ENCODE measurements around the gene AGBL3.

- TF ChIP-seq, protein P1, sequence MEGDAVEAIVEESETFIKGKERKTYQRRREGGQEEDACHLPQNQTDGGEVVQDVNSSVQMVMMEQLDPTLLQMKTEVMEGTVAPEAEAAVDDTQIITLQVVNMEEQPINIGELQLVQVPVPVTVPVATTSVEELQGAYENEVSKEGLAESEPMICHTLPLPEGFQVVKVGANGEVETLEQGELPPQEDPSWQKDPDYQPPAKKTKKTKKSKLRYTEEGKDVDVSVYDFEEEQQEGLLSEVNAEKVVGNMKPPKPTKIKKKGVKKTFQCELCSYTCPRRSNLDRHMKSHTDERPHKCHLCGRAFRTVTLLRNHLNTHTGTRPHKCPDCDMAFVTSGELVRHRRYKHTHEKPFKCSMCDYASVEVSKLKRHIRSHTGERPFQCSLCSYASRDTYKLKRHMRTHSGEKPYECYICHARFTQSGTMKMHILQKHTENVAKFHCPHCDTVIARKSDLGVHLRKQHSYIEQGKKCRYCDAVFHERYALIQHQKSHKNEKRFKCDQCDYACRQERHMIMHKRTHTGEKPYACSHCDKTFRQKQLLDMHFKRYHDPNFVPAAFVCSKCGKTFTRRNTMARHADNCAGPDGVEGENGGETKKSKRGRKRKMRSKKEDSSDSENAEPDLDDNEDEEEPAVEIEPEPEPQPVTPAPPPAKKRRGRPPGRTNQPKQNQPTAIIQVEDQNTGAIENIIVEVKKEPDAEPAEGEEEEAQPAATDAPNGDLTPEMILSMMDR (IDR thresholded peaks at IDR 0.05; ENCODE audit: low read depth, low read length, poor library complexity, severe bottlenecking), result no peak
- no peak for TF ChIP-seq EZH2phosphoT487 (IDR thresholded peaks at IDR 0.05; ENCODE audit: borderline replicate concordance, low read length)
Measured at GRCh38 chr7:135109562-135109961, 123.3 kb downstream of the AGBL3 start.

Measured in DOHH2 (cell line).